GM18907 (cell line): ENCODE results near the gene GSPT2.
"Not testable (repeated sequence)": the region's sequence is repeated elsewhere in the genome, so short reads cannot be mapped to it uniquely, and the experiment has no call there.

Experiments
- ATAC-seq: cut with Tn5 transposase; IDR thresholded peaks from one replicate; pipeline ENCODE4 v1.9.1; 2021; ENCODE audit warnings: mild to moderate bottlenecking, moderate library complexity; ENCODE audit not compliant: unreplicated experiment

GSPT2 gene

GRCh38 chrX:51743179-51743957 lies at the start of gene GSPT2:
TSS of gene GSPT2 (plus strand) at chrX:51743442. CDS start at chrX:51743627, 185 bp downstream.
- peak; percentile 91 for ATAC-seq

GRCh38 chrX:51694254-51694653 lies 49.0 kb upstream of the GSPT2 start:
- no peak for ATAC-seq

- ATAC-seq = no peak
Measured at GRCh38 chrX:51697397-51697796, 45.8 kb upstream of the GSPT2 start.

- ATAC-seq = not testable (repeated sequence)
Measured at GRCh38 chrX:51710277-51711164, 32.7 kb upstream of the GSPT2 start, which contains the start of gene CENPVL1. TSS of gene CENPVL1 (plus strand) at chrX:51710512. CDS start at chrX:51710512, 0 bp downstream.

- ATAC-seq = not testable (repeated sequence)
Measured at GRCh38 chrX:51712943-51713647, 30.1 kb upstream of the GSPT2 start.

GRCh38 chrX:51728202-51728601 lies 15.0 kb upstream of the GSPT2 start:
- no peak for ATAC-seq

GRCh38 chrX:51737091-51737490 lies 6.2 kb upstream of the GSPT2 start:
- ATAC-seq = no peak

GRCh38 chrX:51742586-51742985 lies 656 bp upstream of the GSPT2 start:
- no peak for ATAC-seq

GRCh38 chrX:51747671-51748070 lies 4.4 kb downstream of the GSPT2 start:
- ATAC-seq = no peak

- ATAC-seq = no peak
Measured at GRCh38 chrX:51759055-51759839, 16.0 kb downstream of the GSPT2 start.

- ATAC-seq = no peak
Measured at GRCh38 chrX:51760657-51761056, 17.4 kb downstream of the GSPT2 start.

- no peak for ATAC-seq
Measured at GRCh38 chrX:51766546-51766945, 23.3 kb downstream of the GSPT2 start.

GRCh38 chrX:51776851-51777250 lies 33.6 kb downstream of the GSPT2 start:
- ATAC-seq = no peak

GRCh38 chrX:51779306-51779705 lies 36.1 kb downstream of the GSPT2 start:
- ATAC-seq = no peak

- ATAC-seq = no peak
Measured at GRCh38 chrX:51795136-51795535, 51.9 kb downstream of the GSPT2 start.
